OCI-LY1 (cell line): ENCODE data around the gene MMP26.

Experiments
- H2AFZ ChIP-seq: fragments of 200-600 bp; sonication (generic), shearing (Covaris generic); 2 replicates; pipeline ENCODE4 v1.6.0; 2014; ENCODE audit warnings: antibody characterized with exemption, mild to moderate bottlenecking, low read length
- H3F3A ChIP-seq: fragments of 200-600 bp; sonication (generic), shearing (Covaris generic); 2 replicates; pipeline ENCODE4 v1.6.0; 2014; ENCODE audit warnings: mild to moderate bottlenecking, antibody characterized with exemption, low read length, moderate library complexity; ENCODE audit not compliant: insufficient read depth
- H3K27ac ChIP-seq: fragments of 200-600 bp; sonication (generic); 2 replicates; pipeline ENCODE4 v1.5.1; 2014; ENCODE audit warnings: low read length, mixed run types, mild to moderate bottlenecking, low read depth; ENCODE audit not compliant: poor library complexity, severe bottlenecking
- H3K27me3 ChIP-seq: fragments of 200-600 bp; sonication (generic); 2 replicates; pipeline ENCODE4 v1.6.0; 2014; ENCODE audit warnings: antibody characterized with exemption, mild to moderate bottlenecking, low read length, moderate library complexity; ENCODE audit not compliant: insufficient read depth
- H3K36me3 ChIP-seq: fragments of 200-600 bp; sonication (generic); 2 replicates; pipeline ENCODE4 v1.6.1; 2014; ENCODE audit warnings: mild to moderate bottlenecking, antibody characterized with exemption, low read length, moderate library complexity, mixed read lengths; ENCODE audit not compliant: insufficient read depth
- H3K4me1 ChIP-seq: fragments of 200-600 bp; sonication (generic); 2 replicates; pipeline ENCODE4 v1.5.1; 2014; ENCODE audit warnings: mild to moderate bottlenecking, low read length, moderate library complexity; ENCODE audit not compliant: insufficient read depth, severe bottlenecking
- H3K4me2 ChIP-seq: fragments of 200-600 bp; sonication (generic), shearing (Covaris generic); 2 replicates; pipeline ENCODE4 v1.6.1; 2014; ENCODE audit warnings: low read length
- H3K4me3 ChIP-seq: fragments of 200-600 bp; sonication (generic); 2 replicates; pipeline ENCODE4 v1.5.1; 2014; ENCODE audit warnings: low read length, low read depth, mild to moderate bottlenecking, mixed read lengths; ENCODE audit not compliant: poor library complexity, severe bottlenecking
- H3K79me2 ChIP-seq: fragments of 200-600 bp; shearing (Covaris generic); 2 replicates; pipeline ENCODE4 v1.6.1; 2016; ENCODE audit warnings: mixed run types, low read length, mixed read lengths; ENCODE audit not compliant: insufficient read depth
- H3K9ac ChIP-seq: fragments of 200-600 bp; sonication (generic), shearing (Covaris generic); 2 replicates; pipeline ENCODE4 v1.6.1; 2014; ENCODE audit warnings: mild to moderate bottlenecking, low read length, mixed read lengths
- H3K9me2 ChIP-seq: fragments of 200-600 bp; sonication (generic), shearing (Covaris generic); 2 replicates; pipeline ENCODE4 v1.6.1; 2014; ENCODE audit warnings: low read depth, mild to moderate bottlenecking, low read length, mixed read lengths
- H3K9me3 ChIP-seq: fragments of 200-600 bp; shearing (Covaris generic); 2 replicates; pipeline ENCODE4 v1.6.1; 2014; ENCODE audit warnings: low read length, mixed read lengths
- H4K20me1 ChIP-seq: fragments of 200-600 bp; sonication (generic), shearing (Covaris generic); 2 replicates; pipeline ENCODE4 v1.6.0; 2016; ENCODE audit warnings: mild to moderate bottlenecking, low read length; ENCODE audit not compliant: insufficient read depth
- CTCF ChIP-seq: fragments of 200-600 bp; sonication (generic), shearing (Covaris generic); IDR thresholded peaks from 2 replicates; pipeline ENCODE4 v1.5.1; 2017; ENCODE audit warnings: mild to moderate bottlenecking, antibody characterized with exemption, low read length, moderate library complexity, mixed read lengths
- EZH2 ChIP-seq: fragments of 200-600 bp; sonication (generic), shearing (Covaris generic); IDR thresholded peaks from 2 replicates; pipeline ENCODE4 v1.8.0; 2017; ENCODE audit warnings: borderline replicate concordance, mixed run types, mild to moderate bottlenecking, antibody characterized with exemption, low read length, moderate library complexity, mixed read lengths

Gene MMP26

DNA sequence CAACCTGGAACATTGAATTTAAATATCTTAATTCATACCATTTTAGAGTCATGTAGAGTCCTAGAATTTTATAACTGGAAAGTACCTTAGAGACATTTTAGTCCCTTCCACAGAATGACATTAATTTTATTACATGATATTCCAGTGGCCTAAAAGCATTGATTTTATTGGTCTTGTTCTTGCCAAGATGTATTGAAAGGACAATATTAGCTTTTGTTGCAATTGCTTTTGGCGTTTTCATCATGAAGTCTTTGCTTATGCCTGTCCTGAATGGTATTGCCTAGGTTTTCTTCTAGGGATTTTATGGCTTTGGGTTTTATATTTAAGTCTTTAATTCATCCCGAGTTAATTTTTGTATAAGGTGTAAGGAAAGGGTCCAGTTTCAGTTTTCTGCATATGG, 36.2 kb downstream of the MMP26 start:
- no peaks in the 10 kb centered on the region for H3K4me1 ChIP-seq
- no peak overlapping the region for H2AFZ ChIP-seq
- no peaks in the 10 kb centered on the region for H3K36me3 ChIP-seq
- H3K9ac ChIP-seq = no peak overlapping the region
- H3K27ac ChIP-seq = no peak overlapping the region
- no peaks in the 10 kb centered on the region for H4K20me1 ChIP-seq
- H3F3A ChIP-seq = no peaks in the 10 kb centered on the region
- H3K4me2 ChIP-seq = no peak overlapping the region
- no peak overlapping the region for H3K4me3 ChIP-seq
- H3K9me3 ChIP-seq = no peaks in the 10 kb centered on the region
- H3K9me2 ChIP-seq = no peaks in the 10 kb centered on the region
- H3K27me3 ChIP-seq = no peaks in the 10 kb centered on the region
- no peaks in the 10 kb centered on the region for H3K79me2 ChIP-seq
- no peak for TF ChIP-seq EZH2
- no peak for TF ChIP-seq CTCF

DNA sequence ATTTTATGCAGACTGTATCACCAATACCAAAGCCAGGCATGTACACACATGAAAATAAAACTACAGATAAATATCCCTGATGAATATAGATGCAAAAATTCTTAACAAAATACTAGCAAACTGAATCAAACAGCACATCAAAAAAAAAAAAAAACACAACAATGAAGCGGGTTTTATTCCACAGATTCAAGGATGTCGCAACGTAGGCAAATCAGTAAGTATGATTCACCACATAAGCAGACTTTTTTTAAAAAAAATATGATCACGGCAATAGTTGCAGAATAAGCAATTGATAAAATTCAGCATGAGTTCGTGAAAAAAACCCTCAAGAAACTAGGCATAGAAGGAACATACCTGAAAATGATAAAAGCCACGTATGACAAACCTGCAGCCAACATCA, 43.9 kb downstream of the MMP26 start:
- H2AFZ ChIP-seq = no peak overlapping the region
- TF ChIP-seq CTCF (no peak), EZH2 (no peak)

GRCh38 chr11:4751201-4751600, 46.6 kb downstream of the MMP26 start:
- Histone ChIP-seq H3K36me3 (no peaks in the 10 kb centered on the region), H3K9me3 (no peaks in the 10 kb centered on the region), H3K9ac (no peak overlapping the region), H4K20me1 (no peaks in the 10 kb centered on the region), H3K4me1 (no peaks in the 10 kb centered on the region), H3K79me2 (no peaks in the 10 kb centered on the region), H3F3A (no peaks in the 10 kb centered on the region), H3K27ac (no peak overlapping the region), H2AFZ (no peak overlapping the region), H3K4me3 (no peak overlapping the region), H3K9me2 (no peaks in the 10 kb centered on the region), H3K27me3 (no peaks in the 10 kb centered on the region), H3K4me2 (no peak overlapping the region)
- TF ChIP-seq EZH2 = no peak
- TF ChIP-seq CTCF = no peak

More for the DNA sequence above, 43.9 kb downstream of the MMP26 start:
- Histone ChIP-seq H3K9me2 (no peaks in the 10 kb centered on the region), H3K27ac (no peak overlapping the region), H3K4me2 (no peak overlapping the region), H4K20me1 (no peaks in the 10 kb centered on the region), H3F3A (no peaks in the 10 kb centered on the region), H3K79me2 (no peaks in the 10 kb centered on the region), H3K9me3 (no peaks in the 10 kb centered on the region), H3K4me1 (no peaks in the 10 kb centered on the region), H3K9ac (no peak overlapping the region), H3K27me3 (no peaks in the 10 kb centered on the region), H3K36me3 (no peaks in the 10 kb centered on the region), H3K4me3 (no peak overlapping the region)
